Breast epithelium (tissue), 4 donors: Measurements from ENCODE around the gene HOPX. TPM values are rescaled to one million over a fixed set of nuclear protein-coding genes. Genes with fewer than 3 reads are reported as not detected.
"Not testable (repeated sequence)": the region's sequence is repeated elsewhere in the genome, so short reads cannot be mapped to it uniquely, and the experiment has no call there.

Source experiments
- DNase-seq, 2 donors: peaks; one replicate each; pipeline ENCODE4 v3.0.0-alpha.2; 2019; ENCODE audit warnings: low spot score in 2 of 2
- H3K27ac ChIP-seq, 2 donors: fragments of 200-600 bp; sonication (generic) in 1 of 2; one replicate each; pipeline ENCODE4 v1.5.1; 2016 to 2019; ENCODE audit warnings: mild to moderate bottlenecking in 1 of 2
- H3K27me3 ChIP-seq, 2 donors: fragments of 200-600 bp; sonication (generic) in 1 of 2; one replicate each; pipeline versions ENCODE4 v1.5.1 to v1.6.0; 2017 to 2019; ENCODE audit warnings: control low read depth in 1 of 2, mild to moderate bottlenecking in 1 of 2
- H3K36me3 ChIP-seq: fragments of 200-600 bp; one replicate; pipeline ENCODE4 v1.5.1; 2019
- H3K4me1 ChIP-seq, 2 donors: fragments of 200-600 bp; sonication (generic); one replicate each; pipeline ENCODE4 v1.5.1; 2016 to 2019; ENCODE audit warnings: control low read depth in 1 of 2
- H3K4me3 ChIP-seq, 3 donors: fragments of 200-600 bp; sonication (generic); 1 replicate in 2 of 3; 2 replicates in 1 of 3; pipeline ENCODE4 v1.5.1; 2016 to 2019; ENCODE audit warnings: mild to moderate bottlenecking in 3 of 3, moderate library complexity in 2 of 3
- H3K9me3 ChIP-seq, 2 donors: fragments of 200-600 bp; sonication (generic) in 1 of 2; one replicate each; pipeline ENCODE4 v1.5.1; 2016 to 2019; ENCODE audit warnings: control low read depth in 1 of 2
- POLR2A ChIP-seq: fragments of 450-650 bp; IDR thresholded peaks from one replicate; pipeline ENCODE4 v1.6.1; 2016; ENCODE audit warnings: antibody characterized with exemption, mild to moderate bottlenecking, moderate library complexity
- POLR2AphosphoS5 ChIP-seq, 3 donors: sonication (generic); formaldehyde crosslinking; IDR thresholded peaks; one replicate each; pipeline ENCODE4 v1.6.1; 2017; ENCODE audit warnings: antibody characterized with exemption in 3 of 3
- intact Hi-C: fragments of 100-400 bp; cut with DNase I; formaldehyde crosslinking; loops from one replicate; pipeline ENCODE4 v1.15.1; 2023; ENCODE audit warnings: low total_unique reads
- total RNA-seq, 3 donors: library from RNA; depleted of rRNA; stranded (reverse); fragments of >200 nt; gene quantifications; one replicate each; pipeline ENCODE4 v1.1.0, GENCODE V29; 2016
- TF ChIP-seq, protein P1 (sequence below), 3 donors: fragments of 450-650 bp; IDR thresholded peaks; one replicate each; pipeline ENCODE4 v1.5.1; 2016 to 2017; ENCODE audit warnings: antibody characterized with exemption in 3 of 3, mild to moderate bottlenecking in 3 of 3, moderate library complexity in 3 of 3

Gene HOPX
- total RNA-seq, 3 donors from 2014 or later, result 3.8 to 9.8 (median 4.8) TPM

DNA sequence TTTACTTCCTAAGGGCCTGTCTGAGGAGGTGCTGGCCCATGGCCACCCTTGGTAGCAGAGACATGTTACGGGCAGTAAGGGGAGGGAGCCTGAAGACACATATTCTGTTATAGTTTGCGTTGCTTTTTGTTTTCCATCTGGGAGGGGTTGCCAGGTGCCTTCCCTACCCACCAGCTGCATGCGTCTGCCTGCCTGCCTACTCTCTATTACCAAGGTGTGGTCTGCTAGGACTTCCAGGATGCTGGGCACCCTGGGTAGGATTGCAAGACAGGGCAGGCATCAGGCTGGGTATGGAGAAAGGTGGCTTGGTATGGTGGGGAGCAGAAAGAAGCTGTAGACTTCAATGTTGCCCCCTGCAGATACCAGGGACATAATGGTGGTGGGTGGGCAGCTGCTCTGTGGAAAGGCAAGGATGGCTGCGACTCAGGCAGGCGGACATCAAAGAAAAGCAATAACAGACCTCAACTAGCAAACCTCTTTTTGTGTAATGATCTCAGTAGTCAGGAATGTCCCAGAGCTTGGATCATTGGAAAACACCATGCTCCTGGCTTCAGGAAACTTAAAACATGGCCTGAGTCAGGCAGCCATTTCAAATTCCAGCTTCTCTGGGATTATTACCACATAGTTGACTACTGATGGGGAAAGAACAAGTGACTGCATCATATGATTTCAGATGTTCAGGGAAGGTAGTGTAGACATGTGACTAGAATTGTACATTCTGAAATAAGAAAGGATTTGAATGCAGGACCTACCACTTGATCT, 67.8 kb downstream of the HOPX start:
- intact Hi-C loops, result no loop called here
- Histone ChIP-seq H3K27ac (no peak overlapping the region), H3K36me3 (no peaks in the 10 kb centered on the region), H3K4me1 (no peaks in the 10 kb centered on the region), H3K4me3 (no peak overlapping the region), H3K9me3 (no peaks in the 10 kb centered on the region), H3K27me3 (peaks cover 0 to 9% of the 10 kb centered on the region in 2 donors)
- TF ChIP-seq, protein P1, sequence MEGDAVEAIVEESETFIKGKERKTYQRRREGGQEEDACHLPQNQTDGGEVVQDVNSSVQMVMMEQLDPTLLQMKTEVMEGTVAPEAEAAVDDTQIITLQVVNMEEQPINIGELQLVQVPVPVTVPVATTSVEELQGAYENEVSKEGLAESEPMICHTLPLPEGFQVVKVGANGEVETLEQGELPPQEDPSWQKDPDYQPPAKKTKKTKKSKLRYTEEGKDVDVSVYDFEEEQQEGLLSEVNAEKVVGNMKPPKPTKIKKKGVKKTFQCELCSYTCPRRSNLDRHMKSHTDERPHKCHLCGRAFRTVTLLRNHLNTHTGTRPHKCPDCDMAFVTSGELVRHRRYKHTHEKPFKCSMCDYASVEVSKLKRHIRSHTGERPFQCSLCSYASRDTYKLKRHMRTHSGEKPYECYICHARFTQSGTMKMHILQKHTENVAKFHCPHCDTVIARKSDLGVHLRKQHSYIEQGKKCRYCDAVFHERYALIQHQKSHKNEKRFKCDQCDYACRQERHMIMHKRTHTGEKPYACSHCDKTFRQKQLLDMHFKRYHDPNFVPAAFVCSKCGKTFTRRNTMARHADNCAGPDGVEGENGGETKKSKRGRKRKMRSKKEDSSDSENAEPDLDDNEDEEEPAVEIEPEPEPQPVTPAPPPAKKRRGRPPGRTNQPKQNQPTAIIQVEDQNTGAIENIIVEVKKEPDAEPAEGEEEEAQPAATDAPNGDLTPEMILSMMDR (IDR thresholded peaks at IDR 0.05), result no peak
- TF ChIP-seq POLR2AphosphoS5 (IDR thresholded peaks at IDR 0.05) (no peak), POLR2A (no peak)
- DNase-seq, result no peak

DNA sequence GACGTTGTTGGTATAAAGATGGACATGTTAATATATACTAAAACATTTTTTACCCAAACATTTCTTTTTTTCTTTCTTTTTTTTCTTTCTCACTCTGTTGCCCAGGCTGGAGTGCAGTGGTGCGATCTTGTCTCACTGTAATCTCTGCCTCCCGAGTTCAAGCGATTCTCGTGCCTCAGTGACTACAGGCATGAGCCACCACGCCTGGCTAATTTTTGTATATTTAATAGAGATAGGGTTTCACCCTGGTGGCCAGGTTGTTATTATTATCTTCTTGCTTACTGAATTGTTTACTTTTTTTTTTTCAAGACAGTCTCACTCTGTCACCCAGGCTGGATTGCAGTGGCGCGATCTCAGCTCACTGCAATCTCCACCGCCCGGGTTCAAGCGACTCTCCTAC, 68.8 kb downstream of the HOPX start:
- H3K27me3 ChIP-seq, result peaks cover 0 to 2% of the 10 kb centered on the region in 2 donors
- H3K9me3 ChIP-seq, result no peaks in the 10 kb centered on the region
- H3K4me3 ChIP-seq, result no peak overlapping the region
- intact Hi-C loops, result no loop called here
- no peak overlapping the region for H3K27ac ChIP-seq
- no peaks in the 10 kb centered on the region for H3K4me1 ChIP-seq
- no peak for DNase-seq
- TF ChIP-seq POLR2A (no peak), POLR2AphosphoS5 (IDR thresholded peaks at IDR 0.05) (no peak)
- TF ChIP-seq, protein P1 (IDR thresholded peaks at IDR 0.05), result no peak
- no peaks in the 10 kb centered on the region for H3K36me3 ChIP-seq

DNA sequence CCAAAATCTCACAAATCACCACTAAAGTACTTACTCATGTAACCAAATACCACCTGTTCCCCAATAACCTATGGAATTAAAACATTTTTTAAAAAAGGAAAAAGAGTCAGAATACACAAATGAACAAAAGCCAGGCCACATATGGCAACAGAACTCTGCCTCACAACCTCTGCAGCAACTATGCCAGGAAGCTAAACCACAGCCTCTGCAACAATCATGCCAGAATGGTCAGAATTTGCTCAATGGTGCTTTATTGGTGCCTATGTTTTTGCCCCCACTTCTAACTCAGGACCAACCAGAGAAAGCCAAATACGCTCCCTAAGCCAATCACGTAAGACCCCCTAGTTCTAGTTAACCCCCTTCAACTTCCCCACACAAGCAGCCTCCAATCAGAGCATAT, 69.6 kb downstream of the HOPX start:
- no peaks in the 10 kb centered on the region for H3K4me1 ChIP-seq
- H3K9me3 ChIP-seq, result no peaks in the 10 kb centered on the region
- no peaks in the 10 kb centered on the region for H3K36me3 ChIP-seq
- intact Hi-C loops, result no loop called here
- H3K4me3 ChIP-seq, result no peak overlapping the region
- no peak overlapping the region for H3K27ac ChIP-seq
- no peak for DNase-seq
- H3K27me3 ChIP-seq, result no peaks in the 10 kb centered on the region
- no peak for TF ChIP-seq POLR2A
- TF ChIP-seq POLR2AphosphoS5 (IDR thresholded peaks at IDR 0.05), result no peak
- TF ChIP-seq, protein P1 (IDR thresholded peaks at IDR 0.05), result no peak

DNA sequence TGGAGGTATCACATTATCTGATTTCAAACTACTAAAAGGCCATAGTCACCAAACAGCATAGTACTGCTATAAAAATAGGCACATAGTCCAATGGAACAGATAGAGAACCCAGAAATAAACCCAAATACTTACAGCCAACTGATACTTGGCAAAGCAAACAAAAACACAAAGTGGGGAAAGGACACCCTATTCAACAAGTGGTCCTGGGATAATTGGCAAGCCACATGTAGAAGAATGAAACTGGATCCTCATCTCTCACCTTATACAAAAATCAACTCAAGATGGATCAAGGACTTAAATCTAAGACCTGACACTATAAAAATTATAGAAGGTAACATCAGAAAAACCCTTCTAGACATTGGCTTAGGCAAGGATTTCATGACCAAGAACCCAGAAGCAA, 70.9 kb downstream of the HOPX start:
- H3K4me1 ChIP-seq, DNase-seq, intact Hi-C loops, H3K9me3 ChIP-seq, H3K27me3 ChIP-seq, H3K4me3 ChIP-seq, H3K36me3 ChIP-seq, H3K27ac ChIP-seq: not testable (repeated sequence)

DNA sequence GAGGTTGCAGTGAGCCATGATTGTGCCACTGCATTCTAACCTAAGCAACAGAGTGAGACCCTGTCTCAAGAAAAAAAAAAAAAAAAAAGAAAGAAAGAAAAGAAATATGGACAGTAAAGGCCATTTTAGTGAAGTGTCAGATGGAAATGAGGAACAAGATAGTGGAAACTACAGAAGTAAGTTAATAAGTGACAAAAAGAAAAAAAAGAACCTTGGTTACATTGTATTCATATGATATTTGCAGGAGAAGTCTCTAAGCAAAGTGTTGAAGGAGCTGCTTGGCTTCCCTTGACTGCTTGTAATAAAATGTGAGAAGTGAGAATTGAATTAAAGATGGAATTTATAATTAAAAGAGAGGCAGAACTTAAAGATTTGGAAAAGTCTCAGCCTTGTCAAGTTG, 73.2 kb downstream of the HOPX start:
- Histone ChIP-seq H3K4me1 (no peaks in the 10 kb centered on the region), H3K9me3 (no peaks in the 10 kb centered on the region), H3K27ac (no peak overlapping the region), H3K4me3 (no peak overlapping the region), H3K27me3 (no peaks in the 10 kb centered on the region), H3K36me3 (no peaks in the 10 kb centered on the region)
- TF ChIP-seq POLR2AphosphoS5 (IDR thresholded peaks at IDR 0.05), result no peak
- TF ChIP-seq, protein P1 (IDR thresholded peaks at IDR 0.05), result no peak
- no peak for TF ChIP-seq POLR2A
- intact Hi-C loops, result no loop called here
- DNase-seq, result no peak
